Colonic mucosa (tissue), 4 donors: ENCODE measurements around the gene SPATA7. TPM values are rescaled to one million over a fixed set of nuclear protein-coding genes. Genes with fewer than 3 reads are reported as not detected.

ENCODE experiments used
- DNase-seq: peaks from one replicate; pipeline ENCODE4 v3.0.0-alpha.2; 2020
- H3K27ac ChIP-seq: fragments of 200-600 bp; one replicate; pipeline ENCODE4 v1.8.0; 2021
- H3K27me3 ChIP-seq: fragments of 200-600 bp; one replicate; pipeline ENCODE4 v1.8.0; 2021
- H3K36me3 ChIP-seq: fragments of 200-600 bp; one replicate; pipeline ENCODE4 v1.8.0; 2021
- H3K4me1 ChIP-seq: fragments of 200-600 bp; one replicate; pipeline ENCODE4 v1.8.0; 2021; ENCODE audit warnings: mild to moderate bottlenecking
- H3K4me3 ChIP-seq: fragments of 200-600 bp; one replicate; pipeline ENCODE4 v1.8.0; 2021
- H3K9ac ChIP-seq, 2 donors: one replicate each; pipeline ENCODE4 v1.7.0; 2013; ENCODE audit warnings: control low read depth in 2 of 2, low read depth in 2 of 2, low read length in 2 of 2
- H3K9me3 ChIP-seq: fragments of 200-600 bp; one replicate; pipeline ENCODE4 v1.8.0; 2021
- CTCF ChIP-seq: fragments of 200-600 bp; IDR thresholded peaks from one replicate; pipeline ENCODE4 v1.8.0; 2022; ENCODE audit warnings: antibody characterized with exemption, mild to moderate bottlenecking
- intact Hi-C: fragments of 100-400 bp; cut with DNase I; formaldehyde crosslinking; loops from one replicate; pipeline ENCODE4 v1.14.1; 2022
- total RNA-seq, 2 donors: library from RNA; stranded (reverse); fragmentation: NEBNext Ultra II Directional in 1 of 2; extraction: Animal tissue kit (Norgen Biotek cat#: 25700) in 1 of 2; gene quantifications; one replicate each; pipeline ENCODE4 v1.2.1, GENCODE V29; 2021
- donor health status: healthy.
- donor health status: DM: no; HTN: no; CAD: no.
- donor health status: DM: no; HTN: no; CAD: no.

SPATA7 gene
- total RNA-seq, 2 donors from 2014 or later: 3.9 to 5.3 TPM

DNA sequence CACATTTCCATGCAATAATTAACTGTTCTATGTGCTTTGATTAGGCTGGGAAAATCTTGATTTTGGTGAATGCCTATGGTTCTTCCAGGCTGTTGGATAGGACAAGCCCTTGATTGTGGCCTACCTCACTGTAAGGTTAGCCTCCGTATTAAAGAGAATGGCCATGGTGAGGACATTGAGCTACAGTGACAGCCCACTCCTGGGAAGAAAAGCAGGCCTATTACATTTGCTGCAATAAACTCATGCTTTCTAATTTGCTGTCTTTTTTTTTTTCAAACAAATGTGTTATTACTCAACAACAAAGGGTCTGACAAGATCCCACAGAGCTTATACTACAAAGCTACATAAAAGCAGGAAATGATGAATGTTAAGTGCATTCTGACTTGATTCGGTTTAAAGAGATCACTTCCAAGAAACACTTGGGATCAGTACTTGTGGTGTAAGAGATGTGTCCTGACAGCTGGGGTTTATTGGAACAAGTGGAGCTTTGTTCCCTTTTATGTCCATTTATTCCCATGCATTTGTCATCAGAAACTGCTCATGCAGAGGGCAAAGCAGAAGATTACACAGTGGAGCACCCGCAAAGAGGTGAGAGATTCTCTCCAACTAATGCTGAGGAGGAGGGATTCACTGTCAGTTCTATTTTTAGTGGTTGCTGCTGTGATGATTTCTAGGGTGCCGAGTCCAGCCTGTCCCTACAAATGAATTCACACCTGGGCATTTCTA lies 33.3 kb upstream of the SPATA7 start:
- Histone ChIP-seq H3K27ac (no peak overlapping the region), H3K27me3 (no peaks in the 10 kb centered on the region), H3K9ac (no peak overlapping the region), H3K36me3 (no peaks in the 10 kb centered on the region), H3K9me3 (no peaks in the 10 kb centered on the region), H3K4me1 (no peaks in the 10 kb centered on the region), H3K4me3 (no peak overlapping the region)
- intact Hi-C loops: no loop called here
- TF ChIP-seq CTCF: no peak
- DNase-seq: no peak

DNA sequence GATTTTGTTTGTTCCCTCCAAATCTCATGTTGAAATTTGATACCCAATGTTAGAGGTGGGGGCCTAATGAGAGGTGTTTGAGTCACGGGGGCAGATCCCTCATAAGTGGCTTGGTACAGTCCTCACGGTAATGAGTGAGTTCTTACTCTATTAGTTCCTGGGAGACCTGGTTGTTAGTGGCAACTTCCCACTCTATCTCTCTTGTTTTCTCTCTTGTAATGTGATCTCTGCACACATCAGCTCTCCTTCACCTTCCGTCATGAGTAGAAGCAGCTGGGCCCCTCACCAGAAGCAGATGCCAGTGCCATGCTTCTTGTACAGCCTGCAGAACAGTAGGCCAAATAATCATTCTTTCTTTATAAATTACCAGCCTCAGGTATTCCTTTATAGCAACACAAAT lies 32.8 kb upstream of the SPATA7 start:
- no peak overlapping the region for H3K4me3 ChIP-seq
- intact Hi-C loops: no loop called here
- no peaks in the 10 kb centered on the region for H3K36me3 ChIP-seq
- H3K27me3 ChIP-seq: no peaks in the 10 kb centered on the region
- H3K27ac ChIP-seq: no peak overlapping the region
- H3K4me1 ChIP-seq: no peaks in the 10 kb centered on the region
- no peak overlapping the region for H3K9ac ChIP-seq
- H3K9me3 ChIP-seq: no peaks in the 10 kb centered on the region
- no peak for DNase-seq
- no peak for TF ChIP-seq CTCF

- H3K27me3 ChIP-seq: no peaks in the 10 kb centered on the region
- TF ChIP-seq CTCF: no peak
- no peaks in the 10 kb centered on the region for H3K36me3 ChIP-seq
- H3K4me1 ChIP-seq: no peaks in the 10 kb centered on the region
- no peak overlapping the region for H3K4me3 ChIP-seq
- H3K9ac ChIP-seq: no peak overlapping the region
- no peaks in the 10 kb centered on the region for H3K9me3 ChIP-seq
- no peak for DNase-seq
- intact Hi-C loops: no loop called here
- no peak overlapping the region for H3K27ac ChIP-seq
Observed at GRCh38 chr14:88354358-88354757, 31.1 kb upstream of the SPATA7 start.

DNA sequence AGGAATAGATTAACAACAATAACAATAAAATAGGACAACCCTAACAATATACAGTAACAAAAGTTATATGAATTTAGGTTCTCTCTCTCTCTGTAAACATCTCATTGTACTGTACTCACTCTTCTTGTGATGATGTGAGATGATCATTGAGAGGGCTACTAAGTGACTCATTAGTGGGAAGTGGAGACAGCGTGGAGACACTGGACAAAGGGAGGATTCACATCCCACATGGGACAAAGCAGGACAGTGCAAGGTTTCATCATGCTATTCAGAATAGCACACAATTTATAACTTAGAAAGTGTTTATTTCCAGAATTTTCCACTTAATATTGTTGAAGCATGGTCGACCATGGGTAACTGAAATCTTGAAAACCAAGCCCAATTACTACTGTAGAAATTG lies 26.0 kb upstream of the SPATA7 start:
- no peaks in the 10 kb centered on the region for H3K27me3 ChIP-seq
- H3K4me1 ChIP-seq: no peaks in the 10 kb centered on the region
- no peaks in the 10 kb centered on the region for H3K9me3 ChIP-seq
- no peak for DNase-seq
- H3K4me3 ChIP-seq: no peak overlapping the region
- intact Hi-C loops: no loop called here
- no peaks in the 10 kb centered on the region for H3K36me3 ChIP-seq
- no peak overlapping the region for H3K27ac ChIP-seq
- H3K9ac ChIP-seq: no peak overlapping the region
- no peak for TF ChIP-seq CTCF

- Histone ChIP-seq H3K27ac (no peak overlapping the region), H3K9ac (no peak overlapping the region), H3K4me1 (no peaks in the 10 kb centered on the region), H3K9me3 (no peaks in the 10 kb centered on the region), H3K36me3 (no peaks in the 10 kb centered on the region), H3K4me3 (no peak overlapping the region), H3K27me3 (no peaks in the 10 kb centered on the region)
- DNase-seq: no peak
- intact Hi-C loops: no loop called here
- TF ChIP-seq CTCF: no peak
Observed at GRCh38 chr14:88363644-88364043, 21.8 kb upstream of the SPATA7 start.
